Measurements from ENCODE around the gene MAP3K5.
"Not testable (repeated sequence)": the region's sequence is repeated elsewhere in the genome, so short reads cannot be mapped to it uniquely, and the experiment has no call there.

MAP3K5 gene, protein sequence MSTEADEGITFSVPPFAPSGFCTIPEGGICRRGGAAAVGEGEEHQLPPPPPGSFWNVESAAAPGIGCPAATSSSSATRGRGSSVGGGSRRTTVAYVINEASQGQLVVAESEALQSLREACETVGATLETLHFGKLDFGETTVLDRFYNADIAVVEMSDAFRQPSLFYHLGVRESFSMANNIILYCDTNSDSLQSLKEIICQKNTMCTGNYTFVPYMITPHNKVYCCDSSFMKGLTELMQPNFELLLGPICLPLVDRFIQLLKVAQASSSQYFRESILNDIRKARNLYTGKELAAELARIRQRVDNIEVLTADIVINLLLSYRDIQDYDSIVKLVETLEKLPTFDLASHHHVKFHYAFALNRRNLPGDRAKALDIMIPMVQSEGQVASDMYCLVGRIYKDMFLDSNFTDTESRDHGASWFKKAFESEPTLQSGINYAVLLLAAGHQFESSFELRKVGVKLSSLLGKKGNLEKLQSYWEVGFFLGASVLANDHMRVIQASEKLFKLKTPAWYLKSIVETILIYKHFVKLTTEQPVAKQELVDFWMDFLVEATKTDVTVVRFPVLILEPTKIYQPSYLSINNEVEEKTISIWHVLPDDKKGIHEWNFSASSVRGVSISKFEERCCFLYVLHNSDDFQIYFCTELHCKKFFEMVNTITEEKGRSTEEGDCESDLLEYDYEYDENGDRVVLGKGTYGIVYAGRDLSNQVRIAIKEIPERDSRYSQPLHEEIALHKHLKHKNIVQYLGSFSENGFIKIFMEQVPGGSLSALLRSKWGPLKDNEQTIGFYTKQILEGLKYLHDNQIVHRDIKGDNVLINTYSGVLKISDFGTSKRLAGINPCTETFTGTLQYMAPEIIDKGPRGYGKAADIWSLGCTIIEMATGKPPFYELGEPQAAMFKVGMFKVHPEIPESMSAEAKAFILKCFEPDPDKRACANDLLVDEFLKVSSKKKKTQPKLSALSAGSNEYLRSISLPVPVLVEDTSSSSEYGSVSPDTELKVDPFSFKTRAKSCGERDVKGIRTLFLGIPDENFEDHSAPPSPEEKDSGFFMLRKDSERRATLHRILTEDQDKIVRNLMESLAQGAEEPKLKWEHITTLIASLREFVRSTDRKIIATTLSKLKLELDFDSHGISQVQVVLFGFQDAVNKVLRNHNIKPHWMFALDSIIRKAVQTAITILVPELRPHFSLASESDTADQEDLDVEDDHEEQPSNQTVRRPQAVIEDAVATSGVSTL (N-terminal part only)

DNA sequence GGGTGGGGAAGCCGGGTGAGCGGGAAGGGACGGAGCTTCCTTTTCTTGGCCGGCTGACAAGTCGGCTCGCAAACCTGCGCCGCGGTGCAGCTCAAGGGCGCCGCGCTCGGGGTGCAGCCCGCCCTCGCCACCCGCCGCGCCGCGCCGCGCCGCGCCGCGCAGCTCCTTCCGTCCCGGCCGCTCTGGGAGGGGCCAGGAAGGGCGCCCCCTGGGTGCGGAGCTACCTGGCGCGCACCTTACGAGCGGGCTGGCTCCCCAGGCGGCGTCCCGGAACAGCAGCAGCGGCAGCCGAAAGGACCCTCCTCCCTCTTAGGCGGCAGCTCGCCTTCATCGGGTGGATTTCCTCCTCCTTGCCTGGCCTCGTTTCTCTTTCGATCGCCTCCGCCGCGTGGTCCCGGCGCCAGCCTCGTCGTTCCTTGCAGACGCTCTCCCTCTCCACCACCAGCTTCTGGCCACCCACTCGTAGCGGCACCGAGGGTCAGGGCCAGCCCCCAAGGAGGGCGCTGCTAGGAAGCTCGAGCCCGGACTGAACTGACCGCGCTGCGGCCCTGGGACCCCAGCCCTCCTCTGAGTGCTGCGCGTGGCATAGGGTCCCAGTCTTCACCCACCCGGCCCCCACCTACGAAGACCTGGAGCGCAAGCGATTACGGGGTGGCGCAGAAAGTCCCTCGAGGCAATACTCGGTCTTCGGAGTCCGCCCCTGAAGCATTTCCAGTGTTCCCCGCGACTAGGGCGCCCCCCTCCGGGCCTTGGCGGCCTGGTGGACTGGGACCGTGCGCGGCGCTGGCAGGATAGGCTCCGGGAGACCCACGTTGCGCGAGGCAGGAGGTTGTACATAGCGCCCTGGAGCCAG, at the start of gene MAP3K5:
MAP3K5 (minus strand) TSS at position 68 of the 853 bp plus-strand sequence. CDS start 320 bp downstream, outside the sequence.
- peak; percentile 52 for DNase-seq

DNA sequence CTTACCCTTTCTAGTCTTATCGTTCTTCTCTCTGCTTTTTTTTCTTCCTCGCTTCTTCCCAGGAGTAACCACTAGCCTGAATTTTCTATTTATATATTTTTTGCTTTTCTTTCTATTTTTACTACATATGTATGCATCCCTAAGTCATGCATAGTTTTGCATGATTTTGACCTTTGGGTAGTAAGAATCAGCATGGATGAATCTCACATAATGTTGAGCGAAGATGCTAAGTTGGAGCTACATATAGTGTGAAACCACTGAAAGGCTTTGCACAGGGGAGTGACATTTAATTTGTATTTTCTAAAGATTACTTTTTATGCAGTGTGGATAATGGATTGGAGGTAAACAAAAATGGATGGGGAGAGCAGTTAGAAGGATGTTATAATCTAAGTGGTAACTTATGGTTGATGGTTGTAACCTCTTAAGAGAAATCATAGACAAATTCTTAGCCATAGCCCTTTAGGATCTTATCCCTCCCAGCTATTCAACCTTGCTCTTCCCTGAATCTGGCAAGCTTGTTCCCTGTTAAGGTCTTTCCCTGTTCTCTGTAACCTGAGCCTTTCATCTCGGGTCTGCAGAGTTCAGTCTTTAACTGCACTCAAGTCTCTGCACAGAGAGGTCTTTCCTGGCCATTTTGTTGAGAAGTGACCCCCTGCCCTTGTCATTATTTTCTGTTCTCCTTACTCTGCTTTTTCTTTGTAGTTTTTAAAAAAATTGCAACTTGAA, 48.2 kb upstream of the MAP3K5 start:
- DNase-seq, result no peak

DNA sequence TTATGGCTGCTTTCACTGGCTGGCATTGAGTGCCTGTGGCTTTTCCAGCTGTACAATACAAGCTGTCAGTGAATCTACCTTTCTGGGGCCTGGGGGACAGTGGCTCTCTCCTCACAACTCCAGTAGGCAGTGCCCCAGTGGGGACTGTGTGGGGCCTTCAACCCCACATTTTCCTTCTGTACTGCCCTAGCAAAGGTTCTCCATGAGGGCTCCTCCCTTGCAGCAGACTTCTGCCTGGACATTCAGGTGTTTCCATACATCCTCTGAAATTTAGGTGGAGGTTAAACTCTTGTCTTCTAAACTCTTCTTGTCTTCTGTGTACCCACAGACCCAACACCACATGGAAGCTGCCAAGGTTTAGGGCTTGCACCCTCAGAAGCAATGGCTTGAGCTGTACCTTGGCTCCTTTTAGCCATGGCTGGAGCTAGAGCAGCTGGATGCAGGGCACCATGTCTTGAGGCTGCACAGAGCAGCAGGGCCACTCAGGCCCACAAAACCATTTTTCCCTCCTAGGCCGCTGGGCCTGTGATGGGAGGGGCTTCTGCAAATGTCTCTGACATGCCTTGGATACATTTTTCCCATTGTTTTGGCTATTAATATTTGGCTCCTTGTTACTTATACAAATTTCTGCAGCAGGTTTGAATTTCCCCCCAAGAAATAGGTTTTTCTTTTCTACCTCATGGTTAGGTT, 39.7 kb upstream of the MAP3K5 start:
- no peak for DNase-seq

DNA sequence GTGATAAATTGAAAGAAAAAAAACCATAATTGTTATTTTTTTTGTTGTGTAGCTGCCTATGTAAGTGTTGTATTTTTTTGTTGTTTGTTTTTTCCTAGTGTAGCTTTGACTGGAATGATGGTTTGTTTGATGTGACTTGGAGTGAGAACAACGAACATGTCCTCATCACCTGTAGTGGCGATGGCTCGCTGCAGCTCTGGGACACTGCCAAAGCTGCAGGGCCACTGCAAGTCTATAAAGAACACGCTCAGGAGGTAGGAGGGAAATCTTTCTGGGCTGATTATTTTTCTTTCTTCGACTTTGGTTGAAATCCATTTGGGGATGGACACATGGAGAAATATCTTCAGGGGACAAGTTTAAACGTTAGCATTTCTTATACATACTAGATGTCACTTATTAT, 33.9 kb upstream of the MAP3K5 start:
- no peak for DNase-seq

DNA sequence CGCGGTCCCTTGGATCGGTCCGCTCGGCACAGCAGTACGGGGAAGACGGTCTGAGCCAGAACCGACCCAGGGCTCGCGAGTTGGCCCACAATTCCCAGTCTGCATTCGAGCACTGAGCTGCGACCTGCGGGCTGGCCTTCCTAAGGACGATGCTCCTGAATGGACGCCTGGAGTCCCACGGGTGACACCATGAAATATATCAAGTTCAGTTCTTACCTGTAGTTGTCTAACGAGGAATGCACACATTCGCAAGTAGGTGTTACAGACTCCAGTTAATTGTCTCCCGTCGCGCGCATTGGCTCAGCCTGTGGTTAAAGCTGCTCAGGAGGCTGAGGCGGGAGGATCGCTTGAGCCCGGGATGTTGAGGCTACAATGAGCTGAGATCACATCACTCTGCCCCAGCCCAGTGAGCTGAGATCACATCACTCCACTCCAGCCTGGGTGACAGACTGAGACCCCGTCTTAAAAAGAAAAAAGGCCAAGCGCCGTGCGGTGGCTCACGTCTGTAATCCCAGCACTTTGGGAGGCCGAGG, 30.9 kb upstream of the MAP3K5 start:
- DNase-seq, result no peak

DNA sequence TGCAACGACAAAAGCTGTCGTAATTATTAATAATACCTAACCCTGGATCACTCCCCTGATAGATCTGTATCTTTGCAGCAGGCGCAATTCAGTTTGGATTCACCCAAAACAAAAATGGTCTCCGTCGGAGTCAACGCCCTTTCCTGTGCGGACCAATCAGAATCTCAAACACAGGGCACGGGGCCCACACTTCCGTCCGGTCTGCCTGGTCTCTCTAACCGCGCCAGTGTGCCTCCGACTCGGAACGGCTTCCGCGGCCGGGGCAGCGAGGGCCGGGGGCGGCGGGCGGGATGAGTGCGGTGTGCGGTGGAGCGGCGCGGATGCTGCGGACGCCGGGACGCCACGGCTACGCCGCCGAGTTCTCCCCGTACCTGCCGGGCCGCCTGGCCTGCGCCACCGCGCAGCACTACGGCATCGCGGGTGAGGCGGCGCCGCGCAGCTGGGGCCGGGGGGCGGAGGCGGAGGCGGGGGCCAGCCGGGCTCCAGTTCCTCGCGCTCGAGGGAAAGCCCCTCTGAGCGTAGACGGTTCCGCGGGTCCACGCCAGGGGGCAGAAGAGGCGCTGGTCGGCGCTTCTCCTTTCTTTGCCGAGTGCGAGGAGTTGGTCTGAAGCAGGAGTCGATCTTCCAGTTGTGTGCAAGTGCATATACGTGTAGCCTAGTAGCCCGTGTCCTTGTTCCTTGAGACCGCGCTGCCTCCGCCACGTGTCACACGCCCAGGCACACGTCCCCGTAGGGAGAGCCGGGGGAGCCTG, 30.3 kb upstream of the MAP3K5 start, which contains the start of gene PEX7:
PEX7 (plus strand) TSS at position 217 of the 752 bp plus-strand sequence; CDS start at position 291, 74 bp downstream.
- peak; percentile 64 for DNase-seq

DNA sequence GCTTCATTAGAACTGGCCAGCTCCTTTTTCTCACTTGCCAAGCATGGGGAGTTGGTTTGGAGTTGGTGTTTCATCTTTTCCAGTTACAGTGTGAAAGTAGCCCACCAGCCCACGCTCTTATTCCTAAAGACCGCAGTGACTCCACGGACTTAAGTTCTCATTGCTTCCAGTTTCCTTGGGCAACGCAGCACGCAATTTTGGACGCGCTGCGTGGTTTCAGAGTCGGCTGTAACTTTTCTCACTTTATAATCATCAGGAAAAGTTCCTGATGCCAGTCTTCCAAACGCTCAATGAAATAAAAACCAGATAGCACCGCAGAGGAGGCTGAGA, 29.7 kb upstream of the MAP3K5 start:
- DNase-seq, result no peak

DNA sequence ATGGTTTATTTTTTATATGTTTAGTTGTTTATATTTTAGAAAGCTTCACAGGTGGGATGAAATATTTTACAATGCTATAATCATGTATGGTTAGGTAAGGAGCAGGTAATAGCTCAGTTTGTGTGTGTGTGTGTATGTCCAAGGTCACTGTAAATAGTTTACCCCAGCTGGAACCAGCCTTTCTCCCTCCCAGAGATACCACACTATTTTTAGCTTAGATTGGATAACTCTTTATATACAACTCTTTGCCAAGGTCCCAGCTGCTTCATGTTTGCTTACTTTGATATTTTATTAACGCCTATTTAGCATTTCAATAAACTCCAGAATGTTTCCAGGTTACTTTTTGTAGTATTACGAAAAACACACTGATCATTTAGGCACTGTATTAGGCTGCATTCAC, 28.3 kb upstream of the MAP3K5 start:
- DNase-seq, result no peak

DNA sequence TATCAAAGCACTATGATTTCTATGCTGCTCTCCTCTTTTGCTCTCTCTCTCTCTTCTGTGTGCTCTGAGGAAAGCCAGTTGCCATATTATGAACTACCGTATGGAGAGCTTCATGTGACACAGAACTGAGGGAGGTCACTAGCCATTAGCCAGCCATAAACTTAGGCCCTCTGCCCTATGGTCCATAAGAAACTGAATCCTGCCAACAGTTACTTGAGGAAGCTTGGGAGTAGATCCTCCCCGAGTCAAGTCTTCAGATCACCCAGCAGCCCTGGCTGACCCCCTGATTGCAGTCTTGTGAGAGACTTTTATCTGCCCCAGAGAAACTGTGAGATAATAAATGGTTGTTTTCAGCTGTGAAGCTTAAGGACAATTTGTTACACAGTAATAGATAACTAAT, 24.4 kb upstream of the MAP3K5 start:
- no peak for DNase-seq

DNA sequence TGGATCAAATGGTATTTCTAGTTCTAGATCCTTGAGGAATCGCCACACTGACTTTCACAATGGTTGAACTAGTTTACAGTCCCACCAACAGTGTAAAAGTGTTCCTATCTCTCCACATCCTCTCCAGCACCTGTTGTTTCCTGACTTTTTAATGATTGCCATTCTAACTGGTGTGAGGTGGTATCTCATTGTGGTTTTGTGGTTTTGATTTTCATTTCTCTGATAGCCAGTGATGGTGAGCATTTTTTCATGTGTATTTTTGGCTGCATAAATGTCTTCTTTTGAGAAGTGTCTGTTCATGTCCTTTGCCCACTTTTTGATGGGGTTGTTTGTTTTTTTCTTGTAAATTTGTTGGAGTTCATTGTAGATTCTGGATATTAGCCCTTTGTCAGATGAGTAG, 23.3 kb upstream of the MAP3K5 start:
- not testable (repeated sequence) for DNase-seq

DNA sequence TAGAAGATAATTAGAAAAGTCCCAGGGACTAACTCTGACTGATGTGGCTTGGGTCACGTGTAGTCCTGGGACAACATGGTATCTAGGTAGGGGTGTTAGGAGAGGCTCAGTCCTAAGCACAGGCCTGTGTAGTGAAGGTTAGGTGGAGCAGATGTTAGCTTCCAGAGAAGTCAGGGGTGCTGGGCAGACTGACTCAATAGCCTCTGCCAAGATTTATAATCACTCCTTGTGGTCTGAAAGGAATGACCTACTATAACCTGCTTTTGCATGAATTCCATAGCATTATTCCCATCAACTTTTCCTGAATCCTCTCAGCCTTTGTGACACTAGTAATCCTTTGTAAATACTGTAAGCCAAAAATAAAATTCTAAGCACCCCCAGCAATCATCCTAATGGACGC, 19.9 kb upstream of the MAP3K5 start:
- no peak for DNase-seq

DNA sequence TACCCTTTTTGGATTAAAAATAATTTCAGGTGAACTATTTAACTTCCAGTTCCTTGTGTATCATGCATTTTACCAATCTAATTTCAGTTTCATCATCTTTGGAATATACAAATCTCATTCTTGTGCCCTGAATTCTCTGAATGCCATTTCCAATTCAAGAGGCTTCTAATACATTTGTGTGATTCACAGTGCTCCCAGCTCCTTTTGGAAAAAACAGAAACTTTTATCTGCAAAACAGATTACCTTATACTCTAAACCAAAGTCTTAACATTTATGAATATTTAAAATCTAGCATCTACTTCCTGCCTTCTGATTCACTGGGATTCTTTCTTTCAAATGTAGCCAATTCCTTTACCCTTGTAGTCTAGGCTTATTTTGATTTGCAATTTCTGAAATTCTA, 19.0 kb upstream of the MAP3K5 start:
- DNase-seq, result no peak

DNA sequence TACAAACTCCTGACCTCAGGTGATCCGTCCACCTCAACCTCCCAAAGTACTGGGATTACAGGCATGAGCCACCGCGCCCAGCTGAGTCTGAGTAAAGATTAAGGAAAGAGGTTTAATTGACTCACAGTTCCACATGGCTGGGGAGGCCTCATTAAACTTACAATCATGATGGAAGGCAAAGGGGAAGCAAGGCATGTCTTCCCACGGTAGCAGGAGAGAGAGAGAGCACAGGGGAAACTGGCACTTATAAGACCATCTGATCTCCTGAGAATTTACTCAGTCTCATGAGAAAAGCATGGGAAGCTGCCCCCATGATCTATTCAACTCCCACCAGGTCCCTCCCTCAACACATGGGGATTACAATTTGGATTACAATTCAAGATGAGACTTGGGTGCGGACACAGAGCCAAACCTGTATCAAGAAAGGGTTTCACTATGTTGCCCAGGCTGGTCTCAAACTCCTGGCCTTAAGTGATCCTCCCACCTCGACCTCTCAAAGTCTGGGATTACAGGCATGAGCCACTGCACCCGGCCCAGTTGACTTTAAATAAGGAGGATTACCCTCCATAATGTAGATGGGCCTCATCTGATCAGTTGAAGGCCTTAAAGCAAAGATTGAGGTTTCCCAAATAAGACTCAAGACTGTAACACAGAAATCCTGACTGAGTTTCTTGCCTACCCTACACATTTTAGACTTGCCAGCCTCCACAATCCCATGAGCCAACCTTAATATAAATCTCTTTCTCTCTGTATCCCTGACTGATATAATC, 17.0 kb upstream of the MAP3K5 start:
- no peak for DNase-seq

DNA sequence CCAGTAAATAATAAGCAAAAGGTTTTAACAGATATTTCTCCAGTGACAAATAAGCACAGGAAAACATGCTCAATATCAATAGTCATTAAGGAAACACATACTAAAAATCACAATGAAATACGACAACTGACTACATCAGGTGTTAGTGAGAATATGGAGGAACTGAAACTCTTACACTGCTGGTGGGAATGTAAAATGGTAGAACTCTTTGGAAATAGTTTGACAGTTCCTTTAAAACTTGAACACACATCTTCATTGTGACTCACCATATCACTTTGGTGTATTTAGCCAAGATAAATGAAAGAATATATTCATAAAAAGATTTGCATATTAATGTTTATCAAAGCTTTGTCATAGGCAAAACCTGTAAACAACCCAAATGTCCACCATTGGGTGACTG, 11.3 kb upstream of the MAP3K5 start:
- DNase-seq, result no peak

DNA sequence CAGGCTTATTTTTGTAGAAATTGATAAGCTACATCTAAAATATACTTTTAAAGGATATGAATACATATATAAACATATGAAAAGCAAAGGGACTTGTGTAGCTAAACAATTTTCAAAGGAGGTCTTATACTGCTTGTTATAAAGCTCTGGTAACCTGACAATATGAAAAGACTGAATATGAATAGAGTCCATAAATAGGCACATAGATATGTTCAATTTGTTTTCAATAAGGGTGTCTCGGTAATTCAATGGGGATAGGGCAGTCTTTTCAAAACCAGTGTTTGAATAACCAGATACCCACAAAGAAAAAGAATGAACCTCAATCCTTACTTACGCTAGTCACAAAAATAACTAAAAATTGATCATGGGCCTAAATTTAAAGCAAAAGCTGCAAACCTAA, 9.3 kb upstream of the MAP3K5 start:
- no peak for DNase-seq

DNA sequence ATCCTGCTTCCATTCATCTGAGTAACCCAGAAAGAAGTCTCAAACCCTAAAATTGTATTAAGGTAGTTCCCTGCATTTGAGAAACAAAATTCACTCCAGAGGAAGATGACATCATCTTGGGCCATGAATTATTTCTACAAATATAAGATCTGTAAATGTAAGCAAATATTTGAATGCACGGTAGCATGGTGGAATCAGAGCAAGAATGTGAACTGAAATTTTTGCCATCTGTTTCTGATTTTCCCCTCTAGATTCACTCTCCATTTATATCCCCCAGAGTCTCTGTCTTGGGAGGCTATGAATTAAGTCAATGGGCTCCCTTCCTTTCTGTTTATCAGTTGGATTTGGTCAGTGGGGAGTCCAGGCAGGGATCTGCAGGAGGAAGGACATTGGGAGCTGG, 5.8 kb upstream of the MAP3K5 start:
- DNase-seq, result no peak

DNA sequence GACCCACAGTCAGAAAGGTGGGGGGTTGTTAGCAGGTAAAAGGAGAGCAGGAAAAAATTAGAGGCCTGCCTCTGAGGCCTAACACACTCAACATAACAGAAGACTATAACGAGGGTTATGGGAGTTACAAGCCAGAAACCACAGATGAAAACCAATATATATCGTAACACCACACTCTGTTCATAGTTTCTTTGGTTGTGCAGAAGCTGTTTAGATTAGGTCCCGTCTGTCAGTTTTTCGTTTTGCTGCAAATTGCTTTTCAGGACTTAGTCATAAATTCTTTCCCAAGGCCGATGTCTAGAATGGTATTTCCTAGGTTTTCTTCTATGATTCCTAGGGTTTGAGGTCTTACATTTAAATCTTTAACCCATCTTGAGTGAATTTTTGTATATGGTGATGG, 3.7 kb upstream of the MAP3K5 start:
- no peak for DNase-seq

DNA sequence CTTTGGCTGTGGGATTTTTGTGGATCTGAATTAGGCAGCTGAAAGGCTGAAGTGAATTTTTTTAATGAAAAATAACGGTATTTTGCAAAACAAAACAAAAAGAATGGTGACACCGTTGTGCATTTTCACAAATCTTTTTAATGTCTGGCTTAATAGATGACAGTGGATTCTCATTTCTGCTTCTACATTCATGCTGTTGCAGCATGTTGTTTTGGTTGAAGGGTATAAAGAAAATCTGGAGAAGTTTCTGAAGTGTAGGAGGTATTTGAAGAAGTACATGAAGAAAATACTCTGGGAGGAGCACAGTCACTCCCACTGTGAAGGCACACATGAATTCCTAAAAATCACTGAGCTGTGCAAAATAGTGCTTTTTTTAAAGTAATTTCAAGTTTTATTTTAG, 3.1 kb upstream of the MAP3K5 start:
- DNase-seq, result no peak

DNA sequence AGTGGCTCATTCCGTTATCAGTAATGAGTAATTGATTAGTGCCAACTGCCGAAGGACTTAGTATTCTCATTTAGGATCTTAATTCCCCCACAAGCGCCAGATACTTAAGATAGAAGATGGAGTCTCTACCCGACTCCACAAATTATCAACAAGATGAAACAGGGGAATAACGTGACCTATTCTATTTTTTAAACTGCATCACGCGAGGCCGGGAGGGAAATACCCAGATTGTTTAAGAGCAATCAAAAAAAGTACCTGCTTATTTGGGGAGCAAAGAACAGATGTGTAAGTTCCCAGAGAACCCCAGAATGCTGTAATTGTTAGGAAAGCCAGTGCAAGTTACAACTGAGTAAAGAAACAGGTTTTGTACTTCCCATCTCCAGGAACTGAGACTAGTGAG, 1.1 kb upstream of the MAP3K5 start:
- DNase-seq, result no peak
